ENCODE measurements around the gene PTPDC1. TPM values are rescaled to one million over a fixed set of nuclear protein-coding genes. Genes with fewer than 3 reads are reported as not detected.

The PTPDC1 gene
- total and polyA plus RNA-seq, 2 of the 8 experiments (the other 6 are each of a cell fraction or from before 2014, with no cell fraction given) = 4.1 to 7.3 TPM

DNA sequence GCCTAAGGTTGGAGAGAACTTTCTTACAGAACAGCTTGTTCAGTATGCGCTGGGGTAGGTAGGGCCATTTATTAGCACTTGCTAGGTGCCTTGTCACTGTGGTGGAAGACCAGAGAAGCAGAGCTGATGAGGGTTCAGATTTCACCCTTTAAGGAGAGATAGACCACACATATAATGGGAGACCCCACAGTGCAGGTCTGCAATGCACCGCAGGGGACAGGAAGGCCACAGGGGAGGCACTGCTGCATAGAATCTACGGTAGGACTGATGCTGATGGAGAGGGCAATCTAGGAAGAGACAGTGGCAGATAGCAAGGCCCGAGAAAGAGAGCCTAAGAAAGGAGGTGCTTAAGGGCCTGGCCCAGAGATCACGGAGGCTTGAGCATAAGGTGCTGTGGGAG lies 64.2 kb downstream of the PTPDC1 start (continued):
- no peak for TF ChIP-seq POU5F1 (IDR thresholded peaks at IDR 0.05; ENCODE audit: low read depth, low read length)
- TF ChIP-seq CTBP2 (IDR thresholded peaks at IDR 0.05; ENCODE audit: borderline replicate concordance, insufficient read depth, insufficient read length, low read length) = no peak
- TF ChIP-seq, protein P1, sequence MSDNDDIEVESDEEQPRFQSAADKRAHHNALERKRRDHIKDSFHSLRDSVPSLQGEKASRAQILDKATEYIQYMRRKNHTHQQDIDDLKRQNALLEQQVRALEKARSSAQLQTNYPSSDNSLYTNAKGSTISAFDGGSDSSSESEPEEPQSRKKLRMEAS (IDR thresholded peaks at IDR 0.05) = no peak
- TF ChIP-seq BACH1 (IDR thresholded peaks at IDR 0.05; ENCODE audit: low read length) = no peak
- TF ChIP-seq CREB1 (IDR thresholded peaks at IDR 0.05) = no peak
- TF ChIP-seq TEAD4 (IDR thresholded peaks at IDR 0.05; ENCODE audit: low read depth, low read length) = no peak
